GM10266 (cell line): ENCODE data around the gene DYRK2.

ENCODE experiments used
- DNase-seq: peaks from one replicate; pipeline ENCODE4 v3.0.0; 2012; ENCODE audit errors: extremely low spot score
- CTCF ChIP-seq: IDR thresholded peaks from 2 replicates; pipeline ENCODE4 v1.5.1; 2012; ENCODE audit warnings: mild to moderate bottlenecking, low read depth; ENCODE audit not compliant: control insufficient read depth, insufficient read depth; ENCODE audit errors: missing control alignments

DYRK2 gene

DNA sequence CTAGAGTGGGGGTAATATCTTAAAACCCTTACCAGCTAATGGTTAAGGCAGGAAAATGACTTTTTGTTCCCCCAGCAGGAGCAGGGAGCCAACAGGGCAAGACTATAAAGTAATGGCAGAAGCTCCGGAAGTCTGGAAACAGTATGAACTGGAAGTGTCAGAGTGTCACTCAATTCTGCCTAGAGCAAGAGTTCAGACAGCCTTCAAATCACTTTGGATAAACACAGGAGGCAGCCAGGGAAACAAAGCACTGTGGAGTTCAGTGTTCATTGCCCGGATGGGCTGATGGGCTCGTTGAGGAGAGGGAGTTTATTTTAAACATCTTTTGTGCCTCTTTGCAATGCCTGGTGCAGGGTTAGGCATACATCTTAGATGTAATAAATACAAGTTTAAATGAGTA lies 16.5 kb upstream of the DYRK2 start:
- DNase-seq, result no peak
- no peak for TF ChIP-seq CTCF

GRCh38 chr12:67633024-67633610 lies 15.4 kb upstream of the DYRK2 start:
- no peak for DNase-seq
- TF ChIP-seq CTCF, result no peak

DNA sequence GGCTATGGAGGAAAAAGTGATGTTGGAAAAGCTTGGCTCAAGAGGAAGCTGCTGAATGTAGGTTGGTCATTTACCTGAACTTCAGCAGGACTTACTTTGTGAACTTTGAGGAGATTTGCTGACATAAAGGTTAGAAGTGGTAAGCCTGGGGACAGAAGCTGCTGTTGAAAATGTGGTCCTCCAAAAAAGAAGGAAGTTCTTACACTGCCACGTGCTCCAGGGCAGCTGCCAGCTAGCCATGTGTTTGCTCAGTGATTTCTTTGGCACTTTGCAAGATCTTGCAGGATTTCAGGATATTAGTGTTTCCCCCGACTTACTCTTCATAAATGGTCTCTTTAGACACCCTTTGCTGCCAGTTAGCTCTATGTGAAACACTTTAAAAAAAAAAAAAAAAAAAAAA lies 14.8 kb upstream of the DYRK2 start:
- no peak for DNase-seq
- no peak for TF ChIP-seq CTCF

- DNase-seq, result no peak
- TF ChIP-seq CTCF, result no peak
These were observed 14.2 kb upstream of the DYRK2 start for GRCh38 chr12:67634303-67634761.

DNA sequence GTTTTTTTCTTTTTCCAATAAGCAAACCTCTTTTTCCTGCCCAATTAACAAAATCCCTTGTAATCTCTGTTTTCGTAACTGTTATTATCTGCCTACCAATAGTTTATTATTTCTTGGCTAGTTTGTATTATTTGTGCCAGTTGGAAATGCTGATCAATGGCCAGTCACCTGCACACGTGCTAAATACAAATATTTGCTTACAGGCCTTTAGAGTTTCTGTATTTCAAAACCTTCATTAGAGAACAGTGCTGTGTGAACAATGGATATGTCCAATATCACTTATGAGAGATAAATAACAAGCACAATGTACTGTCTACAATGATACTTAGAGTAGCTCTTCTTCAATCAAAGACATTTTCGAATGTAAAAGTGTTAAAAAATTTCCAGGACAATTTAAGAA lies 10.8 kb upstream of the DYRK2 start:
- TF ChIP-seq CTCF, result no peak
- no peak for DNase-seq

DNA sequence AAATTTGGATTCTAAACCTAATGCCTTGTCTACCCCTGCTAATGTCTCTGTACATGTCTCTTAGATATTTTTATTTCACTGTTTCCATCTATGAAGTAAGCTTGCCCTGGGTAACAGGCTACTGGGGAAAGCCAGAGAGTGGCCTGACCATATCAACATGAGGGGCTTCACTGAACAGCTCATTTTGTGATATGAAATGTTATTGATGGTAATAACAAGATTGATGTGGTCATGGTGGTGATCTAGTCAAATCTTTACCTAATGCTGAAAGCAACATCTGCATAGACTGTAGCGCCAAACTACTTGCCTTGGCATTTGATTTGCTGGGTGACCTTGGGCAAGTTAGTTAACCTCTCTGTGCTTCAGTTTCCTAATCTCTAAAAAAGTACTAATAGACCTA lies 9.9 kb upstream of the DYRK2 start:
- no peak for DNase-seq
- no peak for TF ChIP-seq CTCF

GRCh38 chr12:67640863-67641262 lies 7.7 kb upstream of the DYRK2 start:
- DNase-seq, result no peak
- TF ChIP-seq CTCF, result no peak
